B cell (primary cell): ENCODE data around the gene HMGN4. TPM values are rescaled to one million over a fixed set of nuclear protein-coding genes. Genes with fewer than 3 reads are reported as not detected.

ENCODE experiments used
- ATAC-seq: fragments of 200-7000 bp; cut with Tn5 transposase; one replicate; pipeline ENCODE4 v1.10.0; 2021; ENCODE audit warnings: low read depth, mild to moderate bottlenecking, moderate number of reproducible peaks, moderate library complexity
- CTCF ChIA-PET: fragments of 350-600 bp; sonication (Branson Sonifier 250); formaldehyde crosslinking; loops from one replicate; lab custom pipeline; 2021; ENCODE audit warnings: antibody characterized with exemption, inconsistent platforms; lab: Charles Lee
- POLR2A ChIA-PET: fragments of 350-600 bp; sonication (Branson Sonifier 250); formaldehyde crosslinking; loops from one replicate; lab custom pipeline; 2021; ENCODE audit warnings: antibody characterized with exemption; lab: Charles Lee
- DNase-seq: peaks from one replicate; pipeline ENCODE4 v3.0.0; 2013
- H2AFZ ChIP-seq: 2 replicates; pipeline ENCODE4 v1.6.1; 2012; ENCODE audit warnings: mild to moderate bottlenecking, low read depth, low read length; ENCODE audit not compliant: insufficient read depth, poor library complexity, severe bottlenecking
- H3K27ac ChIP-seq, 2 donors: 1 replicate in 1 of 2; 2 replicates in 1 of 2; pipeline ENCODE4 v1.5.1; 2012 to 2013; ENCODE audit warnings: low read length in 2 of 2, mild to moderate bottlenecking in 2 of 2, moderate library complexity in 1 of 2
- H3K27me3 ChIP-seq, 4 experiments: fragments of 200-600 bp in 1 of 4; sonication (generic) in 1 of 4; replicated peaks in 1 of 4; 1 replicate in 2 of 4; 2 replicates in 2 of 4; pipeline versions ENCODE4 v1.6.1 to v1.7.0; 2013 to 2016; ENCODE audit warnings: low read length in 3 of 4, mild to moderate bottlenecking in 2 of 4, mixed read lengths in 1 of 4, moderate library complexity in 1 of 4; ENCODE audit not compliant: insufficient read depth in 4 of 4, control insufficient read depth in 3 of 4; ENCODE audit errors: control extremely low read depth in 1 of 4
- H3K36me3 ChIP-seq, 2 experiments: replicated peaks in 1 of 2; 1 replicate in 1 of 2; 2 replicates in 1 of 2; pipeline versions ENCODE4 v1.6.1 to v1.7.1; 2013; ENCODE audit warnings: low read length in 1 of 2; ENCODE audit not compliant: insufficient read depth in 2 of 2, control insufficient read depth in 1 of 2; ENCODE audit errors: control extremely low read depth in 1 of 2, extremely low read depth in 1 of 2
- H3K4me1 ChIP-seq, 2 donors: fragments of 200-600 bp in 1 of 2; sonication (generic) in 1 of 2; 1 replicate in 1 of 2; 2 replicates in 1 of 2; pipeline versions ENCODE4 v1.5.1 to v1.6.1; 2013 to 2017; ENCODE audit warnings: low read length in 2 of 2; ENCODE audit not compliant: control insufficient read depth in 2 of 2, insufficient read depth in 2 of 2
- H3K4me2 ChIP-seq: replicated peaks from 2 replicates; pipeline ENCODE3; 2012; ENCODE audit warnings: mild to moderate bottlenecking, low read depth, low read length; ENCODE audit not compliant: poor library complexity, severe bottlenecking
- H3K4me3 ChIP-seq, 5 experiments: fragments of 200-600 bp in 1 of 5; sonication (generic) in 1 of 5; 1 replicate in 3 of 5; 2 replicates in 2 of 5; pipeline versions ENCODE4 v1.5.1 to v1.7.0; 2011 to 2016; ENCODE audit warnings: low read length in 4 of 5, mild to moderate bottlenecking in 4 of 5, low read depth in 2 of 5, control low read depth in 1 of 5, moderate library complexity in 1 of 5; ENCODE audit not compliant: insufficient read depth in 1 of 5; ENCODE audit errors: control extremely low read depth in 1 of 5, extremely low read depth in 1 of 5
- H3K79me2 ChIP-seq: fragments of 200-600 bp; sonication (generic); one replicate; pipeline ENCODE4 v1.6.0; 2016; ENCODE audit warnings: low read length; ENCODE audit not compliant: control insufficient read depth, insufficient read depth
- H3K9ac ChIP-seq: fragments of 200-600 bp; sonication (generic); 2 replicates; pipeline ENCODE4 v1.6.1; 2017; ENCODE audit warnings: mild to moderate bottlenecking, low read length, moderate library complexity
- H3K9me3 ChIP-seq, 3 donors: one replicate each; pipeline versions ENCODE4 v1.6.1 to v1.7.1; 2013; ENCODE audit warnings: low read length in 2 of 3; ENCODE audit not compliant: control insufficient read depth in 2 of 3, insufficient read depth in 1 of 3; ENCODE audit errors: control extremely low read depth in 1 of 3
- H4K20me1 ChIP-seq: 2 replicates; pipeline ENCODE4 v1.6.0; 2012; ENCODE audit warnings: mild to moderate bottlenecking, low read length; ENCODE audit not compliant: insufficient read depth, control insufficient read depth, poor library complexity, severe bottlenecking
- H3K27ac Mint-ChIP-seq: one replicate; pipeline ENCODE4 v1.8.0; 2021; ENCODE audit warnings: mixed read lengths
- H3K27me3 Mint-ChIP-seq: one replicate; pipeline ENCODE4 v1.8.0; 2021; ENCODE audit warnings: mixed read lengths
- H3K4me1 Mint-ChIP-seq: one replicate; pipeline ENCODE4 v1.8.0; 2021; ENCODE audit warnings: mixed read lengths
- H3K4me3 Mint-ChIP-seq: one replicate; pipeline ENCODE4 v1.8.0; 2021; ENCODE audit warnings: mixed read lengths
- H3K9me3 Mint-ChIP-seq: one replicate; pipeline ENCODE4 v1.8.0; 2022; ENCODE audit warnings: mixed read lengths; ENCODE audit not compliant: insufficient read depth
- EZH2 ChIP-seq: IDR thresholded peaks from 2 replicates; pipeline ENCODE4 v1.6.1; 2012; ENCODE audit warnings: borderline replicate concordance, low read depth, mild to moderate bottlenecking, moderate library complexity, low read length; ENCODE audit not compliant: insufficient read depth, poor library complexity, severe bottlenecking
- WGBS: methylation state at CpG from one replicate; pipeline ENCODE4 v1.1.5; 2013; ENCODE audit warnings: missing lambda C conversion rate; ENCODE audit not compliant: insufficient coverage; 5-methylcytosine and 5-hydroxymethylcytosine counted together
- intact Hi-C: fragments of 100-400 bp; cut with micrococcal nuclease; formaldehyde crosslinking; loops from one replicate; pipeline ENCODE4 v1.10.0; 2022
- polyA plus RNA-seq: library from polyadenylated mRNA; depleted of rRNA; stranded (reverse); fragments of >200 nt; gene quantifications from 2 replicates; pipeline ENCODE4 v1.2.3, GENCODE V29; 2012
- total RNA-seq, 2 donors: library from RNA; stranded (reverse); fragments of 120-200 nt in 1 of 2; gene quantifications; 1 replicate in 1 of 2; 2 replicates in 1 of 2; pipeline versions ENCODE4 v1.2.3 to v1.2.4, GENCODE V29; 2013 to 2022
- TF ChIP-seq, protein P1 (sequence below): fragments of 200-600 bp; IDR thresholded peaks from one replicate; pipeline ENCODE4 v1.8.0; 2022; ENCODE audit warnings: antibody characterized with exemption, mild to moderate bottlenecking

HMGN4 gene
- total and polyA plus RNA-seq, 2 donors (not counting 1 experiment from before 2014, with no cell fraction given), result 37.7 to 81.1 TPM

DNA sequence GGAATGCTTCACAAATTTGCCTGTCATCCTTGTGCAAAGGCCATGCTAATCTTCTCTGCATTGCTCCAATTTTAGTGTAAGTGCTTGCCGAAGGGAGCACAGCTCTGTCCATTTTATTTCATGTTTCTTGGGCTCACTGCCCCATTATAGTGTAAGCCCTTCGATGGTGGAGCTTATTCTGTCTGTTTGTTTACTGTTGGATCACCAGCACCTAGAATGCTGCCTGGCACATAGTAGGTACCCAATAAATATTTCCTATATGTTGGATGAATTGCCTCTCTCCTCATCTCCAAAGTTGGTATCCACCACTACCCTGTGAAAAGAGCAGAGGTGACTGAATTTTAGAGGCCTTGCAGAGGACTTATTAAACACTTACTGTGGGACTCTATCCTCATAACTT is 18.8 kb upstream of the HMGN4 start:
- no peaks in the 10 kb centered on the region for H3K9me3 Mint-ChIP-seq

More for the DNA sequence above, 18.8 kb upstream of the HMGN4 start:
- intact Hi-C loops, result no loop called here
- peak overlapping the region; percentile 26 for H3K27ac Mint-ChIP-seq
- WGBS, result 100% methylated on average over 1 of the region's 2 CpGs
- H3K4me2 ChIP-seq, result no peak overlapping the region
- no peaks in the 10 kb centered on the region for H3K9me3 ChIP-seq
- ChIA-PET POLR2A (interaction anchor here (4.5 kb wide), 1 partner anchor 18 kb away, joined by 51 read pairs; the partner anchor contains the start of gene HMGN4), CTCF (interaction anchor here (1.6 to 4.3 kb wide), 2 partner anchors 13 to 19 kb away, joined by 3 to 27 read pairs; partner anchors contain the start of gene BTN1A1)
- TF ChIP-seq EZH2, result no peak
- TF ChIP-seq, protein P1, sequence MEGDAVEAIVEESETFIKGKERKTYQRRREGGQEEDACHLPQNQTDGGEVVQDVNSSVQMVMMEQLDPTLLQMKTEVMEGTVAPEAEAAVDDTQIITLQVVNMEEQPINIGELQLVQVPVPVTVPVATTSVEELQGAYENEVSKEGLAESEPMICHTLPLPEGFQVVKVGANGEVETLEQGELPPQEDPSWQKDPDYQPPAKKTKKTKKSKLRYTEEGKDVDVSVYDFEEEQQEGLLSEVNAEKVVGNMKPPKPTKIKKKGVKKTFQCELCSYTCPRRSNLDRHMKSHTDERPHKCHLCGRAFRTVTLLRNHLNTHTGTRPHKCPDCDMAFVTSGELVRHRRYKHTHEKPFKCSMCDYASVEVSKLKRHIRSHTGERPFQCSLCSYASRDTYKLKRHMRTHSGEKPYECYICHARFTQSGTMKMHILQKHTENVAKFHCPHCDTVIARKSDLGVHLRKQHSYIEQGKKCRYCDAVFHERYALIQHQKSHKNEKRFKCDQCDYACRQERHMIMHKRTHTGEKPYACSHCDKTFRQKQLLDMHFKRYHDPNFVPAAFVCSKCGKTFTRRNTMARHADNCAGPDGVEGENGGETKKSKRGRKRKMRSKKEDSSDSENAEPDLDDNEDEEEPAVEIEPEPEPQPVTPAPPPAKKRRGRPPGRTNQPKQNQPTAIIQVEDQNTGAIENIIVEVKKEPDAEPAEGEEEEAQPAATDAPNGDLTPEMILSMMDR, result no peak
- no peaks in the 10 kb centered on the region for H3K27me3 ChIP-seq
- no peaks in the 10 kb centered on the region for H3K27me3 Mint-ChIP-seq
- H3K79me2 ChIP-seq, result peaks cover 3% of the 10 kb centered on the region
- H3K4me1 ChIP-seq, result peaks cover 17 to 20% of the 10 kb centered on the region in 2 donors
- ATAC-seq, result no peak
- no peak for DNase-seq
- H3K4me3 Mint-ChIP-seq, result no peak overlapping the region
- no peak overlapping the region for H2AFZ ChIP-seq
- H3K36me3 ChIP-seq, result no peaks in the 10 kb centered on the region
- peaks cover 27% of the 10 kb centered on the region for H3K4me1 Mint-ChIP-seq
- H3K4me3 ChIP-seq, result no peak overlapping the region
- no peaks in the 10 kb centered on the region for H4K20me1 ChIP-seq
- H3K27ac ChIP-seq, result no peak overlapping the region
- no peak overlapping the region for H3K9ac ChIP-seq
